ENCODE data around the gene GNAI3.

The GNAI3 gene

DNA sequence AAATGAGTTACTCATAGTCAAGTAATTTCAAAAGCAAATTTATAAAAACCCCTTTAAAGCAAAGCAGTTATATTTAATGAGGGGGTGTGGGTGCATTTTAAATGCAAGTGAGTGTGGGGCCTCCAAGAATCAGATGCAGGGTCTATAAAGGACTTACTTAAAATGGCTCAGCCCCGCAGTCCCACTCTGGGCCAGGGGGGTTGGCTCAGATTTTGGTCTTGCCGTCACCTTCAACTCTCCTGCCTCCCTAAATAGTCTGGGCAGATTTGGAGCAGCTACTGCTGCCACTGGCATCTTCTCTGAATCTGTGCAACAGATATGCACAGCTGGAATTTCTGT, 87.4 kb downstream of the GNAI3 start:
- no peak for TF ChIP-seq YY1 (IDR thresholded peaks at IDR 0.05; ENCODE audit: low read depth)
- no peak for TF ChIP-seq NFIC (IDR thresholded peaks at IDR 0.05)
- TF ChIP-seq ZBTB7A (IDR thresholded peaks at IDR 0.05; ENCODE audit: low read depth): no peak
- TF ChIP-seq, protein P1, sequence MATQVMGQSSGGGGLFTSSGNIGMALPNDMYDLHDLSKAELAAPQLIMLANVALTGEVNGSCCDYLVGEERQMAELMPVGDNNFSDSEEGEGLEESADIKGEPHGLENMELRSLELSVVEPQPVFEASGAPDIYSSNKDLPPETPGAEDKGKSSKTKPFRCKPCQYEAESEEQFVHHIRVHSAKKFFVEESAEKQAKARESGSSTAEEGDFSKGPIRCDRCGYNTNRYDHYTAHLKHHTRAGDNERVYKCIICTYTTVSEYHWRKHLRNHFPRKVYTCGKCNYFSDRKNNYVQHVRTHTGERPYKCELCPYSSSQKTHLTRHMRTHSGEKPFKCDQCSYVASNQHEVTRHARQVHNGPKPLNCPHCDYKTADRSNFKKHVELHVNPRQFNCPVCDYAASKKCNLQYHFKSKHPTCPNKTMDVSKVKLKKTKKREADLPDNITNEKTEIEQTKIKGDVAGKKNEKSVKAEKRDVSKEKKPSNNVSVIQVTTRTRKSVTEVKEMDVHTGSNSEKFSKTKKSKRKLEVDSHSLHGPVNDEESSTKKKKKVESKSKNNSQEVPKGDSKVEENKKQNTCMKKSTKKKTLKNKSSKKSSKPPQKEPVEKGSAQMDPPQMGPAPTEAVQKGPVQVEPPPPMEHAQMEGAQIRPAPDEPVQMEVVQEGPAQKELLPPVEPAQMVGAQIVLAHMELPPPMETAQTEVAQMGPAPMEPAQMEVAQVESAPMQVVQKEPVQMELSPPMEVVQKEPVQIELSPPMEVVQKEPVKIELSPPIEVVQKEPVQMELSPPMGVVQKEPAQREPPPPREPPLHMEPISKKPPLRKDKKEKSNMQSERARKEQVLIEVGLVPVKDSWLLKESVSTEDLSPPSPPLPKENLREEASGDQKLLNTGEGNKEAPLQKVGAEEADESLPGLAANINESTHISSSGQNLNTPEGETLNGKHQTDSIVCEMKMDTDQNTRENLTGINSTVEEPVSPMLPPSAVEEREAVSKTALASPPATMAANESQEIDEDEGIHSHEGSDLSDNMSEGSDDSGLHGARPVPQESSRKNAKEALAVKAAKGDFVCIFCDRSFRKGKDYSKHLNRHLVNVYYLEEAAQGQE (IDR thresholded peaks at IDR 0.05; ENCODE audit: low read depth): no peak

DNA sequence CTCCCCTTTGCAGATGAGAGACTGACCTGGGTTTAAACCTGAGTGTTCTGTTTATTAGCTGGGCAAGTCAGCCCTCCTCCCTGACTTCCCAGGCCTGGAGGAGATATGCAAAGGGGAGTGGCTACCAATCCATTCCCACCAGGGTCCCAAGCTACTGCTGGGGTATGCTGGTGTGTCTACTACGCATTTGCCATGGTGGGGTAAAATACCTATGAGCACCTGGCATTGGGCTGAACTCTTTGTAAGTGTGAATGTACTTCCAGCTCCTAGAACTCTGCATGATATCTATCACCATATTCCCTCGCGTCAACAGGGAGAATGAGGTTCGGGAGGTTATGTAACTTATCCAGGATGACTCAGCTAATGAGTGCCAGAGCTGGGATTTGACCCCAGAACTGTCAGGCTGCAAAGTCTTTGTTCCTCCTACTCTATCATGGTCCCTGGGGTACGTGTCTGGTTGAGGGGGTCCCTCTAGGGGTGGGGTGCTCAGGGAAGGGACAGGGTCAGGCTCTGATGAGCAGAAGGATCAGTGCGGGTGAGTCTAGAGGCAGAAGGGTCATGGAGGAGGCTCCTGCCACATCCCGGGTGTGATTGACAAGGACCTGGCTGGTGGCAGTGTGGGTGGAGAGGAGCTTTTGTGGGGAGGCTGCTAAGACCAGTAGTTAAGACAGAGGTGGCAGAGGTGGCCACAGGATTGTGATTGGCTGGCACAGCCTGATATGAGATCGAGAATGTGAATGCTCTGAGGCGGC, 88.0 kb downstream of the GNAI3 start:
- no peak for TF ChIP-seq CEBPB (IDR thresholded peaks at IDR 0.05)

DNA sequence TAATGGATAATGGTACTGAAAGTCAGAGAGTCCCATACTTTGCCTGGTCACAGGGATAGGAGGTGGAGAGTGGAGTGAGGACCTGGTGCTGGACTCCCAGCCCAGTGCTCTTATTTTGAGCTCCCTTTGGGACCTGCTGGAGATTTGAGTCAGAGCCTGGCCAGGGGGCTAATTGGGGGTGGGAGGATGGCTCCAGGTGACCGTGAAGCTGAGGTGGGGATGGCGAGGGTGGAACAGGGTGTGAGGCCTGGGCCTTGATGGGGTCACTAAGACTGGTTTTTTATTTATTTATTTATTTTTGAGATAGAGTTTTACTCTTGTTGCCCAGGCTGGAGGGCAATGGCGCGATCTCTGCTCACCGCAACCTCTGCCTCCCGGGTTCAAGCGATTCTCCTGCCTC, 89.0 kb downstream of the GNAI3 start:
- TF ChIP-seq EP300 (IDR thresholded peaks at IDR 0.05; ENCODE audit: borderline replicate concordance): no peak
- no peak for TF ChIP-seq CEBPB (IDR thresholded peaks at IDR 0.05)
- no peak for TF ChIP-seq YY1 (IDR thresholded peaks at IDR 0.05; ENCODE audit: low read depth)
- TF ChIP-seq EGR1 (IDR thresholded peaks at IDR 0.05): no peak
- TF ChIP-seq RAD21 (IDR thresholded peaks at IDR 0.05; ENCODE audit: low read depth): no peak
- TF ChIP-seq FOXM1 (IDR thresholded peaks at IDR 0.05; ENCODE audit: borderline replicate concordance, low read depth): no peak
- TF ChIP-seq ZBTB7A (IDR thresholded peaks at IDR 0.05; ENCODE audit: low read depth): no peak
- no peak for TF ChIP-seq TCF12 (IDR thresholded peaks at IDR 0.05; ENCODE audit: low read depth)
- no peak for TF ChIP-seq TAF1 (IDR thresholded peaks at IDR 0.05; ENCODE audit: low read depth)
- TF ChIP-seq NFIC (IDR thresholded peaks at IDR 0.05): no peak
- TF ChIP-seq, protein P2, sequence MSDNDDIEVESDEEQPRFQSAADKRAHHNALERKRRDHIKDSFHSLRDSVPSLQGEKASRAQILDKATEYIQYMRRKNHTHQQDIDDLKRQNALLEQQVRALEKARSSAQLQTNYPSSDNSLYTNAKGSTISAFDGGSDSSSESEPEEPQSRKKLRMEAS (IDR thresholded peaks at IDR 0.05): no peak
- TF ChIP-seq TEAD4 (IDR thresholded peaks at IDR 0.05): no peak
- TF ChIP-seq CREB1 (IDR thresholded peaks at IDR 0.05; ENCODE audit: low read depth): no peak

DNA sequence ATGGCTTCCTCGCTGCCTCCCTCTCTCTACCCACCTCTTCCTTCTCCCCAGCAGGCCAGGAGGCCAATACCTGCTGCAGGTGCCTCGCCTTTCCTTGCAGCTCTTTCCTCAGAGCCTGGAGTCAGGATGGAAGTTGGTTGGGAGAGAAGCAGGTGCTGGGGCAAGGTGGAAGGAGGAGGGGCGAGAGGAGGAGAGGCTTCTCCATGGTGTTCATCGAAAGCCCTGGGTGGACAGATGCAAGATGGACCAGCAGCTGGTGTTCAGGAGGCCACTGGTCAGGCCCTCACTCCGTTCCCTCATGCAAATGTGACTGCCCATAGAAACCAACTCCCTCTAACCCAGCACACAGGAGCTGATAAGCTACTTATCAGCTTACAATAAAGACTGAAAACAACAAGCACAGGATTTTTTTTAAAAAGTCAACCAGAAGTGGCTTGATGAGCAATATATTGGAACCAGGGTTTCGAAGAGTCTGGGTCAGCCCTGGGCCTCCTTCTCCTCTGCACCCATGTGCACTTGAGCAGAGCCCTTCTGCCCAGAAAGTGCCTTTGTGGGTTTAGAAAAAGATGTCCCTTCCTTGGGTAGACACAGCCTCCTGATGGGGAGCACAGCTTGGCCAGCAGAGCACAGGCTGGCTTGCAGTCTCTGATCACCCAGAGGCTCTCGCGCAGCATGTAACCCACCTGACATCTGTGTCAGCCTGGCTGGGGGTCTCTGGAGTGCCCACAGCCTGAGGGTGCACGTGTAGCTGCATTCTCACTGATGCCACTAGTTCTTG, 90.8 kb downstream of the GNAI3 start:
- TF ChIP-seq RAD21 (IDR thresholded peaks at IDR 0.05; ENCODE audit: low read depth) (no peak), CEBPB (IDR thresholded peaks at IDR 0.05) (no peak), EGR1 (IDR thresholded peaks at IDR 0.05) (no peak)

DNA sequence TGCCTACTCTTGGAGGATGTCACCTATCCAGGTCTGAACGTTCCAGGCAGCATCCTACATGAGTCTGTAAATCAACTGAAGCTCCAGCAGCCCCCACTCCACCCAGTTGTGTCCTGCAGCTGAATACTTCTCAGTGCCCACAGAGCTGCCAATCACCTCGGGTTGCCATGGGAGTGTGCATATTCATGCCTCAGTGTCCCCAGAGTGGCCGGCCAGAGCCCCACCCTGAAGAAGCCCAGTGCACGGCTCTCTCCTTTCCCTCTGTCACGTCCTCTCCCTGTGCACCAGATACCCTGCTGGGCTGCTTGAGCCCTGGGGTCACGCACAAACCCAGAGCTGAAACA, 91.4 kb downstream of the GNAI3 start:
- TF ChIP-seq NFIC (IDR thresholded peaks at IDR 0.05) (no peak), CEBPB (IDR thresholded peaks at IDR 0.05) (no peak), YY1 (IDR thresholded peaks at IDR 0.05; ENCODE audit: low read depth) (no peak), EP300 (IDR thresholded peaks at IDR 0.05; ENCODE audit: borderline replicate concordance) (no peak), FOXM1 (IDR thresholded peaks at IDR 0.05; ENCODE audit: borderline replicate concordance, low read depth) (no peak), ZBTB7A (IDR thresholded peaks at IDR 0.05; ENCODE audit: low read depth) (no peak)
- TF ChIP-seq, protein P2 (IDR thresholded peaks at IDR 0.05): no peak

DNA sequence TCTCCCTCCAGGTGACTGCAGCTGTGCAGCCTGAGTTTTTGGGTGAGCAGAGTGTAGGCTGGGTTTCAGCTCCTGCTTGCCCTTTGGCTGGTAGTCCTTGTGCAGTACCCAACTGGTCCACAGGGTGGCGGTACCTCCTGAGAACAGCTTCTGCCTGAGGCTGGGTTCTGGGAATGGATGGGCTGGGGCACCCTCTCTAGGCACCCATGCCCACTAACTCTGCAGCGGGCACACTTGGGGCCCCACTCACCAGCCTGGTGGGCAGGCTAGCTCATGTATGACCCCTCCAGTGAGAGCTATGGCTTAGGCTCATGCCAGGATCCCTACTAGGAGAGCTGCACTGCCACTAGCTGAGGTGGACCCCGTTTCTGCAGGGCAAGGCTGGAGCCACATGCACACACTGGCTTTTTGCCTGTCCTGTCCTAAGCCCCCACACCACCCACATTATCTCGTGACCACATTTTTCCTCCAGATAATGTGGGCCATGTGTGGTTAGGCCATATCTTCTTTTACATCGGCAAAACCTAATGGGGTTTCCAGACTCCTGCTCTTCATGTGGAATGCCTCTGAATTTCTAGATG, 92.0 kb downstream of the GNAI3 start:
- TF ChIP-seq, protein P2 (IDR thresholded peaks at IDR 0.05): no peak
- TF ChIP-seq RAD21 (IDR thresholded peaks at IDR 0.05; ENCODE audit: low read depth): peak; percentile 80

DNA sequence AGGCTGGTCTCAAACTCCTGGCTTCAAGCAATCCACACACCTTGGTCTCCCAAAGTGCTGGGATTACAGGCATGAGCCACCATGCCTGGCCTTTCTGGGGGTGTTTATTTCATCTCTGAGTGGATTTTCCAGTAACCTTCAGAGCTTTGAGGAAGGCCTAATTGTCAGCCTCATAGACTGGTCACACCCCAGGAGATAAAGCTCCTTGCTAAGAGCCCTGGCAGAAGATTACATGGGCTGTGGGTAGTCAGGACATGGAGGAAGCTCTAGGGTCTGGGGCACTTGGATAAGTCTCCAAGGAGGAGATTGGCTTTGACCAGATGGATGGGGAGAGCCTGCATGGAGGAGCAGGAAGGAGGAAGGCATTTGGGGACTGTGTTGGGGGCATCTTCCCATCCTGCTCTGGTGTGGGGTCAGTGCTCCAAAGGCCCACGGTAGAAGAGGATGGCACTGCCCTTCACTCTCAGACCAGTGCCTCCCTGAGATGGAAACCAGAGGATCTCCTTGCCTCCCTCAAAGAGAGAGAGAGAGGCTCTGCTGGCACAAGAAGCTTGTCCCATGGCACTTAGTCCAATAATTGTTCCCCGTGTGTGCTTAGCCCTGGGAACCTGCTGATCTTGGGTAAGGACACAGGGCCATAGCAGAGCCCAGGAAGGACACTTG, 92.8 kb downstream of the GNAI3 start:
- TF ChIP-seq, protein P3, sequence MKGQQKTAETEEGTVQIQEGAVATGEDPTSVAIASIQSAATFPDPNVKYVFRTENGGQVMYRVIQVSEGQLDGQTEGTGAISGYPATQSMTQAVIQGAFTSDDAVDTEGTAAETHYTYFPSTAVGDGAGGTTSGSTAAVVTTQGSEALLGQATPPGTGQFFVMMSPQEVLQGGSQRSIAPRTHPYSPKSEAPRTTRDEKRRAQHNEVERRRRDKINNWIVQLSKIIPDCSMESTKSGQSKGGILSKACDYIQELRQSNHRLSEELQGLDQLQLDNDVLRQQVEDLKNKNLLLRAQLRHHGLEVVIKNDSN (IDR thresholded peaks at IDR 0.05): no peak
- TF ChIP-seq TEAD4 (IDR thresholded peaks at IDR 0.05): no peak
- TF ChIP-seq TCF12 (IDR thresholded peaks at IDR 0.05; ENCODE audit: low read depth): no peak
- TF ChIP-seq FOXM1 (IDR thresholded peaks at IDR 0.05; ENCODE audit: borderline replicate concordance, low read depth): no peak
- TF ChIP-seq NFIC (IDR thresholded peaks at IDR 0.05): no peak
- TF ChIP-seq, protein P2 (IDR thresholded peaks at IDR 0.05): no peak
- no peak for TF ChIP-seq CEBPB (IDR thresholded peaks at IDR 0.05)
- no peak for TF ChIP-seq RAD21 (IDR thresholded peaks at IDR 0.05; ENCODE audit: low read depth)
- TF ChIP-seq TAF1 (IDR thresholded peaks at IDR 0.05; ENCODE audit: low read depth): no peak
- TF ChIP-seq YY1 (IDR thresholded peaks at IDR 0.05; ENCODE audit: low read depth): no peak
- no peak for TF ChIP-seq CREB1 (IDR thresholded peaks at IDR 0.05; ENCODE audit: low read depth)
- no peak for TF ChIP-seq ZBTB7A (IDR thresholded peaks at IDR 0.05; ENCODE audit: low read depth)
- no peak for TF ChIP-seq EGR1 (IDR thresholded peaks at IDR 0.05)
- TF ChIP-seq, protein P1 (IDR thresholded peaks at IDR 0.05; ENCODE audit: low read depth): no peak

Data from Ishikawa (cell line).